ENCODE measurements around the gene LRG1.
"Not testable (repeated sequence)": the region's sequence is repeated elsewhere in the genome, so short reads cannot be mapped to it uniquely, and the experiment has no call there.

LRG1 gene

GRCh38 chr19:4550018-4550417 is 10.2 kb upstream of the LRG1 start:
- DNase-seq = no peak

GRCh38 chr19:4548238-4548584 is 8.4 kb upstream of the LRG1 start:
- no peak for DNase-seq

DNA sequence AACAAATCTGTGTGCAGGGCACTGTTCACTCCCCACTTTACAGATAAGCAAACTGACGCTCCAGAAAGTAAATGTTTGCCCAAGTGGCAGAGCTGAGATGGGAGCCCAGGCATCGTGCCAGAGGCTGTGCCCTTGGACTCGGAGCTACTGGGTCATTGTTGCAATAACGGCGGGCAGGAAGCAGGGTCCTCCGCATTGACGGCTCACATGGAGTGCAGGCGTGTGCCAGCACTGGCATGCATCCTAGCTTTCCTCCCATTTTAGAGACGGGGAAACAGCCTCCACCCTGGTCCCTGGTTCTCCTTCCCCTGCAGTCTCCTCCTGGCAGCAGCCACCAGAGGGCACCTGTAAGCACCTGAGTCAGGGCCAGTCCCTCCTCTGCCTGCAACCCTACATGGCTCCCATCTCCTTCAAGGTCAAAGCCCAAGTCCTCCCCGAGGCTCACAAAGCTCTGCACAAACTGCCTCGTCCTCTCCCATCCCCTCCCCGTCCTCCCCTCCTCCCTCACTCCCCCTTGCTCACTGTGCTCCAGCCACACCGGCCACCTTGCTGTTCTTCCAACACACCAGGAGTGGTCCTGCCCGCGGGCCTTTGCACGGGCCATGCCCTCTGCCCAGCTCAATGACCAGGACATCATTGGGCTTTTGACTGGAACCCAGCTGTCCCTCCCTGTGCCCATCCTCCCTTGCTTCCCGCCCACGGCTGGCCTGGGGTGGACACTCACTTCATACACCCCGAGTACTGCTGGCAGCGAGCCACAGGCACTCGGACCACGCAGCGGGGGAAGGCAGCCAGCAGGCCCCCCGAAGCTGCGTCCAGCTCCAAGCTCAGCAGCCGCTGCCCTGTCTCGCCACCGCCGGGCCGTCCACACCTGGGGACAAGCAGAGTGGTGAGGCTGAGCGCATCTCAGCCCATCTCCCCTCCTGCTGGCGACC is 7.7 kb upstream of the LRG1 start:
- DNase-seq = no peak

DNA sequence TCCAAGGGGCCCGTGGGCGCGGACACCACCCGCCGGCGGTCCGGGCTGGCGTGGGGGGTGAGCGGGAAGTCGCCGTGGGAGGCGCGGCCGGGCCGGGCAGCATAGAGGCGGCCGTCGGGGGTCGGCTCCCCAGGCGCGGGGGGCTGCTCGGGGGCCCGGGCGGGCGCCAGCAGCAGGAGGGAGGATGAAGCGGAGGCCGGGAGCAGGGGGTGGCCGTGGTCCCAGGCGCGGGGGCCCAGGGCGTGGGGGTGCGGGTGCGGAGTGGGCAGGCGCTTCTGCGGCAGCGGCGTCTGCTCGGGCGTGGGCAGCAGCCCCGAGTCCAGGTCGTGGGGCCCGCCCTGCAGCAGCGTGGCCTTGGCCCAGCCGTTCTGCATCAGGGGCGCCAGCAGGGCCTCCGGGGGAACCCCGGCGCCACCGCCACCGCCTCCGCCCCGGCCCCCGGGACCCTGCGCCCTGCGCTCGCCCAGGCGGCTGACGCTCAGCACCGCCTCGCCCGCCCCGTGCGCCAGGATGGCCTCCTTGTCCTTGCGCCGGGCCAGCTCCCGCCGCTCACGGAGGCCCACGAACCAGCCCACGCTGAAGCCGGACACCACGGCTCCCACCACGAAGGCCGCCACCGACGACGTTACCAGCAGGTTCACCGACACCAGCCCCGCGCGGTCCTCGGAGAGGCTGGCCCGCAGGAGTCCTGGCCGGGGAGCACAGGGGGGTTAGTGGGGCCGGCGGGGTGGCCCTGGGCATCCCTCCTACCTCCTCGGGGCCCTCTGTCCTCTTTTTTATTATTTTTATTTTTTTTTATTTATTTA is 4.2 kb upstream of the LRG1 start:
- DNase-seq = no peak

GRCh38 chr19:4542896-4543841 is 3.3 kb upstream of the LRG1 start:
- DNase-seq = no peak

DNA sequence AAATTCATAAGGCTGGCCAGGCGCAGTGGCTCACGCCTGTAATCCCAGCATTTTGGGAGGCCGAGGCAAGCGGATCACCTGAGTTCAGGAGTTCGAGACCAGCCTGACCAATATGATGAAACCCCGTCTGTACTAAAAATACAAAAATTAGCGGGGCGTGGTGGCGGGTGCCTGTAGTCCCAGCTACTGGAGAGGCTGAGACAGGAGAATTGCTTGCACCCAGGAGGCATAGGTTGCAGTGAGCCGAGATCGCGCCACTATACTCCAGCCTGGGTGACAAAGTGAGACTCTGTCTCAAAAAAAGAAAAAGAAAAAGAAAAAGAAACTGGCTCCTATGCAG is 1.9 kb upstream of the LRG1 start:
- DNase-seq = not testable (repeated sequence)

GRCh38 chr19:4541114-4541805 is 1.4 kb upstream of the LRG1 start:
- no peak for DNase-seq

GRCh38 chr19:4539169-4539692 is 605 bp downstream of the LRG1 start:
- no peak for DNase-seq

DNA sequence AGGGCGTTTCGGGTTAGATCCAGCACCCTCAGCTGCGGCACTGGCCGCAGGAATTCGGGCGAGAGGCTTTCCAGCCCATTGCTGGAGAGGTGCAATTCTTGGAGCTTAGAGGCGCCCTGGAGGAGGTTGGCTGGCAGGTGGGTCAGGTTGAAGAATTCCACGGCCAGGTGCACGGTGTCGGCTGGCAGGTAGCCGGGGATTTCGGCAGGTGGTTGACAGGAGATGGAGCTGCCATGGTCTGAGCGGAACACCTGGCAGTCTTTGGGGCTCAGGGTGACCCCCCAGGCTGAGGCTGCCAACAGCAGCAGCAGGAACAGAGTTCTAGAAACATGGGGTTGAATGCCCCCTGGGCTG is 1.3 kb downstream of the LRG1 start:
- DNase-seq = no peak

GRCh38 chr19:4537953-4538600 is 1.8 kb downstream of the LRG1 start:
- no peak for DNase-seq

DNA sequence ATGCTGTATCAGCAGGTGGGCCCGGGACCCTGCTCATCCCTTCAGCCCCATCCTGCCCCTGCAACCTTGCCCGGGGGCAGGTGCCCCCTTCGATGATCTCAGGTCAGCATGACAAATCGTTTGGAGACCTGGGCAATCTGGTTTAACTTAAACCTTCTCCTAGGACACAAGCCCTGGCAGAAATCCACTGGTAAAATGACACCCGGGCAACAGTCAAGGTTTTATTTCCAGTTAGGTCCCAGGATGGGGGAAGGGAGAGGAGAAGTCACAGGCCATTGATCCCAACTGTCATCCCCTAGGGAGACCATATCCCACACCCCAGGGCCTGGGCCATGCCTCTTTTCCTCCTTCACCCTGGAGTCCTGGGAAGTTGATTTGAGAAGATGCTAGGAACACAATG is 3.0 kb downstream of the LRG1 start:
- no peak for DNase-seq

- no peak for DNase-seq
Observed at GRCh38 chr19:4534836-4535658, 4.8 kb downstream of the LRG1 start, which contains the start of gene PLIN5. Gene PLIN5 (minus strand): TSS chr19:4535224. CDS start chr19:4534074, 1,150 bp downstream.

DNA sequence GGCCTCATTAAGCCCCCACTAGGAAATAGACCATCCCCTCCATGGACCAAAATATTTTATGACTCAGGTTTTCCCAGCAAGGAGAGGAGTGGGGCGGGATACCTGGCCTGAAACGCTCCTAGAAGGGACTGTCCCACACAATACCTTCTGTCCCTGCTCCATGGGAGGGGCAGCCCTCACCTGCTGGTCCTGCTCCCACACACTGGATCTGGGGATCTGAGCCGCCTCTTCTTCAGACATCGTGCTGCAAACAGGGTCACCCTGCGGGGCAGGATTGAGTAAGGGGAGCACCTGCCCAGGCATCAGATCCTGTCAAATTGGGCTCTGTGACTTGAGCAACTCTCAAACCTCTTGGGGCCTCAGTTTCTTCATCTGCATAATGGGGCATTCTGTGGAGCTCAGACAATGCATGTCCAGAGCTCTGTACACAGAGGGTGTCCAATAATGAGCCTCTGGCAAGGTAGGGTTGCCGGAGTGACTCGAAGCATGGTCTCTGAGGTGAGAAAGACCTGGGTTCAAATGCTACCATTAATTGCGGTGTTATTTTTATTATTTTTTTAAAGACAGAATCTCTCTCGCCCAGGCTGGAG is 5.9 kb downstream of the LRG1 start:
- no peak for DNase-seq

- no peak for DNase-seq
Observed at GRCh38 chr19:4533334-4533733, 6.5 kb downstream of the LRG1 start.

- DNase-seq = no peak
Observed at GRCh38 chr19:4531562-4532165, 8.2 kb downstream of the LRG1 start.

DNA sequence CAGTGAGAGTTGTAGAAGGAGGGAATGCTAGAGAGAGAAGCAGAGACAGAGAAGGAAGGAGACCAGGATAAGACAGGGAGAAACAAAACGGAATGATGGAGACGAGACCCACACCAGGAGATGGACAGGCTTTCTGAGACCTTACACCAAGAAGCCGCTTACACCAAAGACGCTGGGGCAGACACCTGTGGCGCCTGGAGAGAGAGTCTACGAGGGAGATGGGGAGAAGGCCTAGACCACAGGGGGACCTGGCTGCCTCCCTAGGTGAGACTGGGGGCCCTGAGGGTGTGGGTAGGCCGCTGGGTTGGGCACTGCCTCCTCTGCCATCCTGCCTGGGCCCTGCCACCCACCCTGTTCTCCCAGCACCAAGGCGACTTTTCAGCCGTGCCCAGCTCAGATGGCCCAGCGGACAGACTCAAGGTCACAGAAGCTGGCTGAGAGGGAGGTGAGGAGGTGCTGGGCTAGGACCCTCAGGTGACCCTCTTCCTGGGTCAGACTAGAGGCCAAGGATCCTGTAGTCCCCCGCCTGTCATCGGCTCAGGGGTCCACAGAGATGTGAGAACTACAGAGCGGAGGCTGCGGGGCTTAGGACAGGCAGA is 9.8 kb downstream of the LRG1 start:
- DNase-seq = no peak

GRCh38 chr19:4528843-4529242 is 11.0 kb downstream of the LRG1 start:
- no peak for DNase-seq

GRCh38 chr19:4527377-4527776 is 12.5 kb downstream of the LRG1 start:
- not testable (repeated sequence) for DNase-seq

GRCh38 chr19:4525563-4526002 is 14.3 kb downstream of the LRG1 start:
- no peak for DNase-seq
